Caco-2 (cell line): ENCODE results near the gene NSUN2. TPM values are rescaled to one million over a fixed set of nuclear protein-coding genes. Genes with fewer than 3 reads are reported as not detected.

Source experiments
- BruUV-seq: library from RNA; stranded (reverse); fragments of 400-500 nt; replicated peaks from 2 replicates; lab custom pipeline; 2021; lab: Mats Ljungman, UMichigan
- CTCF ChIA-PET: fragments of 300-600 bp; sonication (Branson Sonifier 250); formaldehyde crosslinking; loops from one replicate; lab custom pipeline; 2022; ENCODE audit warnings: antibody characterized with exemption; lab: Charles Lee
- POLR2A ChIA-PET: fragments of 300-600 bp; sonication (Branson Sonifier 250); formaldehyde crosslinking; loops from one replicate; lab custom pipeline; 2022; ENCODE audit warnings: antibody characterized with exemption; lab: Charles Lee
- DNase-seq, 2 experiments: peaks; one replicate each; pipeline versions ENCODE4 v3.0.0 to v3.0.0-alpha.2; 2020 to 2022
- H3K27me3 ChIP-seq: replicated peaks from 2 replicates; pipeline ENCODE4 v1.6.0; 2011; ENCODE audit warnings: low read length; ENCODE audit not compliant: control insufficient read depth, insufficient read depth
- H3K36me3 ChIP-seq: 2 replicates; pipeline ENCODE4 v1.5.1; 2011; ENCODE audit warnings: low read length; ENCODE audit not compliant: control insufficient read depth, insufficient read depth
- H3K4me1 ChIP-seq: fragments of 250-450 bp; sonication (Bioruptor Pico); 2 replicates; pipeline ENCODE4 v1.5.1; 2020; ENCODE audit warnings: mild to moderate bottlenecking
- H3K4me3 ChIP-seq: 2 replicates; pipeline ENCODE4 v1.5.1; 2011; ENCODE audit warnings: low read depth, mild to moderate bottlenecking, control low read depth, low read length
- H3K9me3 ChIP-seq: fragments of 250-450 bp; sonication (Bioruptor Pico); 2 replicates; pipeline ENCODE4 v1.5.1; 2020; ENCODE audit warnings: mild to moderate bottlenecking, moderate library complexity
- H3K27ac Mint-ChIP-seq: one replicate; pipeline ENCODE4 v1.8.0; 2022; ENCODE audit warnings: mixed read lengths; ENCODE audit not compliant: unreplicated experiment
- H3K27me3 Mint-ChIP-seq: one replicate; pipeline ENCODE4 v1.8.0; 2022; ENCODE audit warnings: mixed read lengths; ENCODE audit not compliant: insufficient read depth, unreplicated experiment
- H3K36me3 Mint-ChIP-seq: one replicate; pipeline ENCODE4 v1.8.0; 2022; ENCODE audit warnings: mild to moderate bottlenecking, mixed read lengths; ENCODE audit not compliant: insufficient read depth, unreplicated experiment
- H3K4me1 Mint-ChIP-seq: one replicate; pipeline ENCODE4 v1.8.0; 2022; ENCODE audit warnings: low read depth, mixed read lengths; ENCODE audit not compliant: unreplicated experiment
- H3K4me3 Mint-ChIP-seq: one replicate; pipeline ENCODE4 v1.8.0; 2022; ENCODE audit warnings: mild to moderate bottlenecking, moderate library complexity, mixed read lengths; ENCODE audit not compliant: unreplicated experiment
- H3K9me3 Mint-ChIP-seq: one replicate; pipeline ENCODE4 v1.8.0; 2022; ENCODE audit warnings: mixed read lengths; ENCODE audit not compliant: unreplicated experiment
- CTCF ChIP-seq, 2 experiments: fragments of 200-600 bp in 1 of 2; IDR thresholded peaks; 1 replicate in 1 of 2; 2 replicates in 1 of 2; pipeline versions ENCODE4 v1.5.1 to v1.8.0; 2011 to 2022; ENCODE audit warnings: antibody characterized with exemption in 1 of 2, control low read depth in 1 of 2, inconsistent platforms in 1 of 2, low read depth in 1 of 2, low read length in 1 of 2, mild to moderate bottlenecking in 1 of 2, moderate library complexity in 1 of 2; ENCODE audit not compliant: insufficient read depth in 1 of 2, severe bottlenecking in 1 of 2, unreplicated experiment in 1 of 2
- intact Hi-C: fragments of 100-400 bp; cut with micrococcal nuclease; formaldehyde crosslinking; loops from one replicate; pipeline ENCODE4 v1.10.0; 2022; ENCODE audit not compliant: unreplicated experiment
- total RNA-seq: library from RNA; stranded (reverse); gene quantifications from 2 replicates; pipeline ENCODE4 v1.2.3, GENCODE V29; 2022

Gene NSUN2
- total RNA-seq, 1 experiment from 2014 or later = 93.8 TPM

GRCh38 chr5:6615034-6615815 is 17.6 kb downstream of the NSUN2 start:
- no peaks in the 10 kb centered on the region for H3K4me1 ChIP-seq
- H3K9me3 ChIP-seq = no peaks in the 10 kb centered on the region
- Mint-ChIP-seq H3K27me3 (no peaks in the 10 kb centered on the region), H3K4me3 (no peak overlapping the region), H3K27ac (no peak overlapping the region), H3K4me1 (peaks cover 7% of the 10 kb centered on the region), H3K9me3 (no peaks in the 10 kb centered on the region), H3K36me3 (peaks cover 88% of the 10 kb centered on the region)
- intact Hi-C loops = no loop called here
- CTCF ChIA-PET = no interaction called here
- BruUV-seq = no TSS peak
- H3K4me3 ChIP-seq = no peak overlapping the region
- no peaks in the 10 kb centered on the region for H3K36me3 ChIP-seq
- POLR2A ChIA-PET = no interaction called here
- DNase-seq = no peak
- TF ChIP-seq CTCF (IDR thresholded peaks at IDR 0.05; ENCODE audit: insufficient read depth in 1 of 2, low read depth in 1 of 2, low read length in 1 of 2, severe bottlenecking in 1 of 2, unreplicated experiment in 1 of 2) = no peak
- no peaks in the 10 kb centered on the region for H3K27me3 ChIP-seq

DNA sequence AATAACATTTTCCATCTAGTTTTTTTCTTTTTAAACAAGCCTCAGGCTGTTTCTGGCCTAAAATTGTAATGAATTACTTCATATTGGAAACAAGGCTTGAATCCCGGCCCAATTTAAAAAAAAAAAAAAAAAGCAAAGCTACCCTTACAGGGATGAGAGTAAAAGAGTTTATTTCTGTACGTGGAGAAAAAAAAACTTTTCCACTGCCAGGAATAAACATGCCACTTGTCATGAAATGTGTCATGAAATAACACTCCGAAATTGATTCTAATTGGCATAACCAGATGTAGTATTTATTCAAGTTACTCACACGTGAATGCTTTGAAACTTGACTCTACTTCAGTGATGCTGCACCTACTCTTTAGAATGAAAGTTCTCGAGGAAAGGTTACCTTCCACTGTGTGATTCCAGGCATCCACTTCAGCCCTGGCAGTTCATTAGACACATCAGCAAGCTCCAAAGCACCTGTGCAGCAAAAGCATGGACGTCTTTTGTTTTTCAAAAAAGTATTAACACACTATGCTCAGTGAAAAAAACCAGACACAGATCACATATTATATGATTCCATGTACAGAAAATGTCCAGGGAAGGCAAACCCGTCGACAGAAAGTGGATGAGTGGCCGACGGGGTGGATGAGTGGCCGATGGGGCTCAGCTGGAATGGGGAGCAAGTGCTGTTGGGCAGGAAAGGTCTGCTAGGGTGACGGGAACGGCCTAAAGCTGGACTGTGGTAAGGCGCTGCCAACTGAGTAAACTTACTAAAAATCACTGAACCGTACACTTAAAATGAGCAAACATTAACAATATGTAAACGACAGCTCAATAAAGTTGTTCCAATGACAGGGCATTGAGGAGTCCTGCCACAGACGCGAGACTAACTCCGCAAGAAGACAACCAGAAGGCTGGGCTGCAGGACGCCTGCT is 21.2 kb downstream of the NSUN2 start:
- Histone ChIP-seq H3K36me3 (peaks cover 4% of the 10 kb centered on the region), H3K4me1 (no peaks in the 10 kb centered on the region), H3K4me3 (no peak overlapping the region), H3K9me3 (no peaks in the 10 kb centered on the region), H3K27me3 (no peaks in the 10 kb centered on the region)
- H3K4me1 Mint-ChIP-seq = peaks cover 7% of the 10 kb centered on the region
- no peak overlapping the region for H3K4me3 Mint-ChIP-seq
- intact Hi-C loops = no loop called here
- H3K9me3 Mint-ChIP-seq = no peaks in the 10 kb centered on the region
- H3K27ac Mint-ChIP-seq = no peak overlapping the region
- peaks cover 92% of the 10 kb centered on the region for H3K36me3 Mint-ChIP-seq
- ChIA-PET POLR2A (interaction anchor here (0.5 kb wide), 1 partner anchor 82 kb away, joined by 5 read pairs; no protein-coding TSS in a partner anchor), CTCF (interaction anchor here (0.6 kb wide), 1 partner anchor 1088 kb away, joined by 6 read pairs; no protein-coding TSS in a partner anchor)
- no peak for DNase-seq
- no TSS peak for BruUV-seq
- TF ChIP-seq CTCF (IDR thresholded peaks at IDR 0.05; ENCODE audit: insufficient read depth in 1 of 2, low read depth in 1 of 2, low read length in 1 of 2, severe bottlenecking in 1 of 2, unreplicated experiment in 1 of 2) = no peak
- H3K27me3 Mint-ChIP-seq = no peaks in the 10 kb centered on the region

DNA sequence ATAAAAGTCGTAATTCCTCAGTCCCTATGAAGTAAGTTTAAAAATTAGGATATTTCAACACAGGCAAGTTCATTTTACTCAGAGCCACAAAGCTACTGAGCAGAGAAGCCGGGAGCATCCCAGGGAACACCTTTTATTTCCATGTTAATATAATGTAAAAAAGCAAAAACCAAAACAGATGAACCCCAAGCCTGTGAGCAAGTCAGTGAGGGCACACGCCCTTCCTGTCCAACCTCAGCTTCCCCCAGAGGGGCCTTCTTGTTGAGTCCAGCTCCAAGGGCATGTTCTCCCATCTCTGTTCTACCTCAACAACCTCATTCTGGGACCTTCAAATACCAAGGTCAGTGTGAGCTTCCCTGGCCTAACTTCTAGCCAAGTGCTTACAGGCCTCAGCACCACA is 24.8 kb downstream of the NSUN2 start:
- intact Hi-C loops = no loop called here
- POLR2A ChIA-PET = no interaction called here
- H3K27ac Mint-ChIP-seq = no peak overlapping the region
- TF ChIP-seq CTCF (IDR thresholded peaks at IDR 0.05; ENCODE audit: insufficient read depth in 1 of 2, low read depth in 1 of 2, low read length in 1 of 2, severe bottlenecking in 1 of 2, unreplicated experiment in 1 of 2) = no peak
- H3K4me3 ChIP-seq = no peak overlapping the region
- no peaks in the 10 kb centered on the region for H3K27me3 ChIP-seq
- no peaks in the 10 kb centered on the region for H3K4me1 ChIP-seq
- peaks cover 4% of the 10 kb centered on the region for H3K36me3 ChIP-seq
- no peaks in the 10 kb centered on the region for H3K9me3 ChIP-seq
- no TSS peak for BruUV-seq
- no peak for DNase-seq
- no peaks in the 10 kb centered on the region for H3K4me1 Mint-ChIP-seq
- H3K36me3 Mint-ChIP-seq = peaks cover 88% of the 10 kb centered on the region
- H3K4me3 Mint-ChIP-seq = no peak overlapping the region
- H3K27me3 Mint-ChIP-seq = no peaks in the 10 kb centered on the region
- no peaks in the 10 kb centered on the region for H3K9me3 Mint-ChIP-seq
- CTCF ChIA-PET = no interaction called here
